ENCODE data around the gene EIF4G1.

EIF4G1 gene

GRCh38 chr3:184275961-184276910, 38.2 kb upstream of the EIF4G1 start, which contains the start of gene ECE2:
ECE2 (plus strand) TSS chr3:184276022; CDS start chr3:184276154, 132 bp downstream.
- H3K4me3 ChIP-seq (ENCODE audit: low read length, poor library complexity, severe bottlenecking), result no peak within 1 kb of the TSS
- TF ChIP-seq EZH2phosphoT487 (IDR thresholded peaks at IDR 0.05; ENCODE audit: borderline replicate concordance), result no peak
- no peak for TF ChIP-seq CTCF (conservative IDR thresholded peaks at IDR 0.05; ENCODE audit: low read length)
- H4K20me1 ChIP-seq (ENCODE audit: insufficient read depth, low read length, poor library complexity, severe bottlenecking), result no peaks in the 10 kb centered on the region
- no peak within 1 kb of the TSS for H2AFZ ChIP-seq (ENCODE audit: low read length)
- no peaks in the 10 kb centered on the region for H3K27me3 ChIP-seq (ENCODE audit: insufficient read depth, low read length, poor library complexity, severe bottlenecking)
- H3K4me1 ChIP-seq (ENCODE audit: insufficient read depth, low read length, poor library complexity, severe bottlenecking), result no peaks in the 10 kb centered on the region
- H3K36me3 ChIP-seq (ENCODE audit: insufficient read depth, low read length), result no peaks in the 10 kb centered on the region
- no peak within 1 kb of the TSS for H3K4me2 ChIP-seq (ENCODE audit: low read depth, low read length, poor library complexity, severe bottlenecking)
- no peaks in the 10 kb centered on the region for H3K9me2 ChIP-seq (replicated peaks; ENCODE audit: low read depth, low read length)
- H3K9me3 ChIP-seq (ENCODE audit: insufficient read depth, low read depth, low read length), result no peaks in the 10 kb centered on the region
- no peaks in the 10 kb centered on the region for H3F3A ChIP-seq (ENCODE audit: low read depth)
- H3K79me2 ChIP-seq (ENCODE audit: insufficient read depth, low read length), result no peaks in the 10 kb centered on the region
- no peak within 1 kb of the TSS for H3K9ac ChIP-seq (ENCODE audit: low read depth, low read length, poor library complexity, severe bottlenecking)

- no peak overlapping the region for H3K4me2 ChIP-seq (ENCODE audit: low read depth, low read length, poor library complexity, severe bottlenecking)
- no peak overlapping the region for H3K4me3 ChIP-seq (ENCODE audit: low read length, poor library complexity, severe bottlenecking)
- no peaks in the 10 kb centered on the region for H3K36me3 ChIP-seq (ENCODE audit: insufficient read depth, low read length)
- no peaks in the 10 kb centered on the region for H3K9me2 ChIP-seq (replicated peaks; ENCODE audit: low read depth, low read length)
- no peaks in the 10 kb centered on the region for H3K27me3 ChIP-seq (ENCODE audit: insufficient read depth, low read length, poor library complexity, severe bottlenecking)
- H2AFZ ChIP-seq (ENCODE audit: low read length), result no peak overlapping the region
- no peak overlapping the region for H3K9ac ChIP-seq (ENCODE audit: low read depth, low read length, poor library complexity, severe bottlenecking)
- TF ChIP-seq EZH2phosphoT487 (IDR thresholded peaks at IDR 0.05; ENCODE audit: borderline replicate concordance) (no peak), CTCF (conservative IDR thresholded peaks at IDR 0.05; ENCODE audit: low read length) (no peak)
- no peaks in the 10 kb centered on the region for H4K20me1 ChIP-seq (ENCODE audit: insufficient read depth, low read length, poor library complexity, severe bottlenecking)
- no peaks in the 10 kb centered on the region for H3F3A ChIP-seq (ENCODE audit: low read depth)
- H3K79me2 ChIP-seq (ENCODE audit: insufficient read depth, low read length), result no peaks in the 10 kb centered on the region
- no peaks in the 10 kb centered on the region for H3K9me3 ChIP-seq (ENCODE audit: insufficient read depth, low read depth, low read length)
- H3K4me1 ChIP-seq (ENCODE audit: insufficient read depth, low read length, poor library complexity, severe bottlenecking), result no peaks in the 10 kb centered on the region
Observed at GRCh38 chr3:184277366-184277765, 37.0 kb upstream of the EIF4G1 start.

- no peaks in the 10 kb centered on the region for H3K27me3 ChIP-seq (ENCODE audit: insufficient read depth, low read length, poor library complexity, severe bottlenecking)
Observed at GRCh38 chr3:184282941-184283340, 31.5 kb upstream of the EIF4G1 start.

More at GRCh38 chr3:184282941-184283340, 31.5 kb upstream of the EIF4G1 start:
- Histone ChIP-seq H3K4me1 (ENCODE audit: insufficient read depth, low read length, poor library complexity, severe bottlenecking) (no peaks in the 10 kb centered on the region), H3K9me3 (ENCODE audit: insufficient read depth, low read depth, low read length) (no peaks in the 10 kb centered on the region), H3K36me3 (ENCODE audit: insufficient read depth, low read length) (no peaks in the 10 kb centered on the region), H3K79me2 (ENCODE audit: insufficient read depth, low read length) (no peaks in the 10 kb centered on the region), H3K4me2 (ENCODE audit: low read depth, low read length, poor library complexity, severe bottlenecking) (no peak overlapping the region), H3K9me2 (replicated peaks; ENCODE audit: low read depth, low read length) (no peaks in the 10 kb centered on the region), H3F3A (ENCODE audit: low read depth) (no peaks in the 10 kb centered on the region), H4K20me1 (ENCODE audit: insufficient read depth, low read length, poor library complexity, severe bottlenecking) (no peaks in the 10 kb centered on the region), H2AFZ (ENCODE audit: low read length) (no peak overlapping the region), H3K9ac (ENCODE audit: low read depth, low read length, poor library complexity, severe bottlenecking) (no peak overlapping the region), H3K4me3 (ENCODE audit: low read length, poor library complexity, severe bottlenecking) (no peak overlapping the region)
- TF ChIP-seq EZH2phosphoT487 (IDR thresholded peaks at IDR 0.05; ENCODE audit: borderline replicate concordance) (no peak), CTCF (conservative IDR thresholded peaks at IDR 0.05; ENCODE audit: low read length) (no peak)
